T47D (cell line): ENCODE data around the gene PTPRJ.
A peak's percentile ranks its signal among the peaks of the same experiment; 100 is the strongest.

ENCODE experiments used
- DNase-seq, 2 experiments: peaks; one replicate each; pipeline versions ENCODE4 v3.0.0 to v3.0.0-alpha.2; 2011 to 2012; ENCODE audit warnings: low read depth in 1 of 2, low spot score in 1 of 2
- JUND ChIP-seq: IDR thresholded peaks from 2 replicates; pipeline ENCODE4 v1.6.1; 2012; ENCODE audit warnings: low read depth
- in situ Hi-C: cut with HindIII; loops from 2 replicates; pipeline ENCODE4 v1.10.0; 2016; ENCODE audit warnings: low sequenced_read_pairs, low pct_unique_long_range_greater_than_20kb

The PTPRJ gene

DNA sequence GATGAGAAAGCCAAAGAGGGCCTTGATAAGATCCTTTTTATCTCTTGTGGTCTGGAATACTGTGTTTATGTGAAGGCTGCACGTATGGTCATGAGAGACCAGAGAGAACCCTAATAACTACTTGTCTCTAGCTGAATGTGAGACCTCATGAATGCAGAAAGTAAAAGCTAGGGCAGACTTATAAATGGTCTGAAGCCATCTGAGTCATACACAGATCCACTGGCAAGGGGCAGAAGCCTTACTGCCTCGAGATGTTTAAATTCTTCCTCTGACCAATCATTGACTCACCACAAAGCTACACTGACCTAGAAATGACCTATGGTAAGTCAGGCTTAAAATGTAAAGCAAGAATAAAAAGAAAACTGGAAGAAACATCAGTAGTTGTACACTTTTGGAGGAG is 213.5 kb downstream of the PTPRJ start:
- DNase-seq: no peak
- TF ChIP-seq JUND: no peak
- in situ Hi-C loops: no loop called here

DNA sequence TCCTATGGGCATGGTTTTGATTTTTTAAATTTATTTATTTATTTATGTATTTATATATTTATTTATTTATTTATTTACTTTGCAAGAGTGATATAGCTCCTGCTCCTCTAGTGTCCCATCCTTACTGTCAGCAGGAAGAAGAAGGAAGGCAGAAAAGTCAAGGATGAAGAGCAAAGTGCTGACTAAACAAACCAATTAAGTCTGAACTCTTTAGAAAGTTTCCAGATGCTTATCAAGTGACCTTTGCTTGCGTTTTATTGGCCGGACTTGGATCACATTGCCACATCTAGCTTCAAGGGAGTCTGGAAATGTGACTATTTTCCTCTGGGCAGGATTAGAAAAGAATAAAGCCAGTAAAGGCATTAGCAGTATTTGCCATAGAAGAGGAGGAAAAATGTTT is 227.5 kb downstream of the PTPRJ start:
- in situ Hi-C loops: no loop called here
- no peak for TF ChIP-seq JUND
- DNase-seq: peak in 1 of 2 experiments; percentile 29

DNA sequence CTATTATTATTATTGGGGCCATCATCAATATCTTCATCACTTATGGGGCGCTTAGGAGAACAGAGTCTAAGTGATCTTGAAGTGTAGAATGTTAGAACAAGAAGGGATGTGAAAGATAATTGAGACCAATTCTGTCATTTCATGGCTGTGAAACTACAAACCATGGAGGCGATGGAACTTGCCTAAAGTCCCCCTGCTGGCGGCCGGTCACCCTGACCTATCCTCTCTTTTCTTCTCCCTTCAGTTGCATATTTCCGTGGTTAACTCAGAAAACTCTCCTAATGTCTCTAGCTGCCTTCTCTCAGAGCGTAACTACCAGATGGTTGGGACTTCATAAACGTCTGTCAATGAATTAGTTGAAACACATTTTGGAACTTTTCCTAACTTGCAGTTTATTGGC is 229.7 kb downstream of the PTPRJ start:
- DNase-seq: peak in 1 of 2 experiments; percentile 43
- no peak for TF ChIP-seq JUND
- in situ Hi-C loops: no loop called here

- TF ChIP-seq JUND: no peak
- DNase-seq: no peak
- in situ Hi-C loops: no loop called here
Measured at GRCh38 chr11:48216510-48216909, 236.2 kb downstream of the PTPRJ start, which contains the start of gene OR4B1. Gene OR4B1, plus strand, starts transcription at chr11:48216810. Its CDS starts 0 bp downstream, at chr11:48216810.
